NCI-H2081 treated with DMSO at 0.1 percent for 48 hours (cell line): Measurements from ENCODE around the gene DNASE1L2.
"Not testable (repeated sequence)": the region's sequence is repeated elsewhere in the genome, so short reads cannot be mapped to it uniquely, and the experiment has no call there.

ENCODE experiments used
- DNase-seq: peaks from one replicate; lab custom pipeline; 2025; lab: John Stamatoyannopoulos, UW

Gene DNASE1L2

GRCh38 chr16:2240331-2240730 lies 4.1 kb downstream of the DNASE1L2 start:
- DNase-seq = not testable (repeated sequence)

GRCh38 chr16:2242598-2242997 lies 6.4 kb downstream of the DNASE1L2 start:
- DNase-seq = no peak

DNA sequence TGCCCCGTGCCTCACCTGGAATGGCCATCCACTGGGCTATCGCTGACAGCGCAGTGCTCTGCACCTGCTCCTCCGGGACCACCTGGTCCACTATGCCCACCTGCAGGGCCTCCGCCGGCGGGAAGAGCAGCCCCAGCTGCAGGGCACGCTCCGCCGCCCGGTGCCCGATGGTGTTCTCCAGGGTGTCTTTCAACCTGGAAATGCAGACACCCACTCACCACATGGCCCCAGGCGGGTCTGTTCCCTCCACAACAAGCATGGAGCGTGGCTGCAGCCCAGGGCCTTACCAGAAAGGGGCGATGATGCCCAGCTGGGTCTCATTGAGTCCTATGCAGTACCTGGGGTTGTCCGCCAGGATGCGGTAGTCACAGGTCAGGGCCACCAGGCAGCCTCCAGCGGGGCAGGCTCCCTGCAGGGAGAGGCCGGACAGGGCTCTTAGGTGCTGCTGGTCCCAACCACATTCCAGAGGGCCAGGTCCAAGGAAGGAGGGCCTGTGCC lies 6.8 kb downstream of the DNASE1L2 start:
- no peak for DNase-seq

- no peak for DNase-seq
These were observed 7.5 kb downstream of the DNASE1L2 start for GRCh38 chr16:2243781-2244180.

GRCh38 chr16:2244301-2244700 lies 8.1 kb downstream of the DNASE1L2 start:
- DNase-seq = no peak

GRCh38 chr16:2244926-2245795 lies 8.9 kb downstream of the DNASE1L2 start:
- DNase-seq = no peak

GRCh38 chr16:2246301-2246885 lies 10.1 kb downstream of the DNASE1L2 start:
- DNase-seq = no peak

- no peak for DNase-seq
These were observed 14.5 kb downstream of the DNASE1L2 start for GRCh38 chr16:2250652-2251295.

DNA sequence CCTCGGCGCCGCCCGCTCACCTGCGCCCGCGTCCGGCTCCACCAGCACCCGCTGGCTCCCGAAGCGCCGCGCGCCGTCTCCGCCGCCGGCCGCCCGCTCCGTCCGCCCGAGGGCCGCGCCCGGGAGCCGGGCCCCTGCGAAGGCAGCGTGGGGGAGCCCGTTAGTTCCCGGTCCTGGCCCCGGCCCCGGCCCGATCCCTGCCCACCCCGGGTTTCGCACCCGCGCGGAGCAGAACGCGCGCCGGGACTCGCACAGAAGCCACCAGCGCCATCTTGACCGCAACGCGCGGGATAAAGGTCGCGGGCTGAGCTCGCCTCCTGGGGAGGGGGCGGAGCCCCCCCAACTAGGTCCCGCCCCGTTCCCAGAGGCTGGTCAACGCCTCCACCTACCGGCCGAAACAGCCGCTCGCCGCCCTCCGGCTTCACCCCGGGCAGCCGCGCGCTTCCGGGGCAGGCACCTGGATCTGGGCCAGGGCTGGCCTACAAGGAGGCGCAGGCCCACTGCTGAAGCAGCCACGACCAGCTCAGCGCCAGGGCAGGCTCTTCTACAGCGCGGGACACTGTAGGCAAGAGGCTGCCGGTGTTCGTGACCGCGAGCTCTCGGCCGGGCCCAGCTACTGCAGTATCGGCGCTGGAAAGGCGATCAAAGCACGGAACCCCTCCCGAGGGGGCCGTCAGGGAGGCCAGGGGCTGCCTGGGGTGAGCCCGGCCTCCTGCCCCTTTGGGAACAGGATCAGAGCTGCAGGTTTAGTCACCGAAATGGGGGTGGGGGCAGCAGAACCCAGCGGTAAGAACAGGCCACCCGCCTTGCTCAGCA lies 15.3 kb downstream of the DNASE1L2 start, which contains the start of gene ECI1:
ECI1 (minus strand) TSS at position 292 of the 816 bp plus-strand sequence; CDS start at position 271, 21 bp downstream.
- peak; percentile 46 for DNase-seq

DNA sequence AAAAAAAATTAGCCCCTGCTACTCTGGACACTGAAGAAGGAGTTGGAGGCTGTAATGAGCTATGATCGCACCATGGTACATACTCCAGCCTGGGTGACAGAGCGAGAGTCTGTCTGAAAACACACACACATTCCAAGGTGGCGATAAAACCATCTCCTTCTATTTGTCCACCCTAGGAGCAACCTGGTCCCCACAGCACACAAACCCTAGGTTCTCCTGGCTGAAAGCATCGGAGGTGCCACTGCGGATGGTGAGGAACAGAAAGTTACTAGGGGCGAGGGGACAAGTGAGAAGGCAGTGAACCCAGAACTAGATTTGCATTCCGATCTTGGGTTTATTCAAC lies 16.5 kb downstream of the DNASE1L2 start:
- no peak for DNase-seq

DNA sequence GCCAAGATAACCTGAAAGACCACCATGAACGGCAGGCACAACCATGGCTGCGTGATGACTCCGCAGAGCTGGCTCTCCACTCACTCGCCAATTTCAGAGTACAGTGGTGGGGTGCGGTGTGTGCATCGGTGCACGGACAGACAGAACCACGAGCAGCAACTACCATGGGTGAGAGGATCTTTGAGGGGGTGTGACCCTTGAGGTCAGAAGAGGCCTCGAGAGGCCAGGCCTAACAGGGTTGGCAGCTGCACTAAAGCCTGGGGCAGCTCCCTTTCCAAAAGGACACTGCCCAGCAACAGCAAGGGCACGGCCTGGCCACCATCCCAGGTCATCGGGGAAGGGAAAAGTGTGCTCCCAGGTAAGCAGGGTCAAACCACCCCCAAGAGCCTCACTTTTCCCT lies 17.0 kb downstream of the DNASE1L2 start:
- DNase-seq = no peak

DNA sequence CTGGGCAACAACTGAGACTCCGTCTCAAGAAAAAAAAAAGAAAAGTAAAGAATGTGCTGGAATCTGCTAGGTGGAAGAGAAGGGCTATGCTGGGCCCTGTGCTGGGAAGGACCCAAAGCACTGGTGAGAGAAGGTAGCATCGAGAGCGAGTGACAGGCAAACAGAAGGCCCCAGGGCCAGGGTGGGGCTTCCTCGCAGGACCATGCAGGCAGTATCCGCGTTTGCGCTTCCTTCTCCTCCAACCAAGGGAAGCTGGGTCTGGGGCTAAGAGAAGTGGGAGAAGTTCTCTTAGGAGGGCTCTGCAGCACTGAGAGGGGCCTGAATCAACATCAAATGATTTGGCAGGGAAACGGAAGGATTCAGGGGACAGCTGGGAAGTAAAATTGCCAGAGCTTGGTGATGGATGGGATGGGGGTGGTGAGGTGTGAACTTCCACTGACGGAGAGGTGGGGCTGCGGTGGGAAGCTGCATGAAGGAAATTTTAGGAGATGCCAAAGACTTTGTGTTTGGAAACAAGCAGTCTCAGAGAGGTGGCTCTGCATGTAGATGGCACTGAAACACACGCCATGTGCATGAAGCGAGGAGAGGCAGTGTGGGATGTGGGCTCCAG lies 20.4 kb downstream of the DNASE1L2 start:
- DNase-seq = no peak

GRCh38 chr16:2257726-2258125 lies 21.5 kb downstream of the DNASE1L2 start:
- DNase-seq = no peak

- DNase-seq = not testable (repeated sequence)
These were observed 22.3 kb downstream of the DNASE1L2 start for GRCh38 chr16:2258530-2258929.

GRCh38 chr16:2260250-2260649 lies 24.0 kb downstream of the DNASE1L2 start:
- no peak for DNase-seq

DNA sequence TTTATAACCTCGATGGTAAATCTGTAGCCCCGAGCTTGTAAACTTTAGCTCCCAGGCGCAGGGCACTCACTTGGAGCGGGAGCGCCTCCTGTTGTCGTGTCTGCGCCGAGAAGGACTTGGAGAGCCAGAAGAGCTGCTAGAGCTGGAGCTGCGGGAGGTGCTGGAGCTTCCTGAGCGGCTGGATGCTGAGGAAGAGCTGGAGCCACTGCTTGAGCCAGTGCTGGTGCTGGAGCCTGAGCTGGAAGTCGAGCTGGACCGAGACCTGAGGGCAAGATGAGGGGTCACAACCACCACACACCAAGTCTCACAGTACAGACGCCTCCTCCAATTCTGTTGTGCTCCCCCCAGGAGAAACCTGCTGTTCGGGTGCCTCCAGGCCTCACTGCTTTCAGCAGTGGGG lies 26.8 kb downstream of the DNASE1L2 start:
- DNase-seq = not testable (repeated sequence)

DNA sequence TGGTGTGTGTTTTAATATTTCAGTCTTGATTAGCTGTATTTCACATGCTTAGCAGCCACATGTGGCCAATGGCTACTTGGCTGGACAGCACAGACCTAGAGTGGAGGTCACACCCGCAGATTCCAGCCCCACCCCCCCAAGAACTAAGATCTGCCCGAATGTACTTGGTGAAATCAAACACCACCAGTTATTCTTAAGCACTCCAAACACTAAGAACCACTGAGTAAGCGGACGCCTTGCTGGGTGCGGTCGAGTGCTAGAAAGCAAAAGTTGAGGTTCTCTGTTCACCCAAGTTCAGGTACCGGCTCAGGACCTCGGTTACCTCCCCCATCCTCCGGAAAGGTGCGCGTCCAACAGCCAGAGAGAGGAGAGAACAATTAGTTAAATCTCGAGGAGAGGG lies 30.6 kb downstream of the DNASE1L2 start:
- DNase-seq = not testable (repeated sequence)

GRCh38 chr16:2267505-2267912 lies 31.3 kb downstream of the DNASE1L2 start:
- DNase-seq = not testable (repeated sequence)

DNA sequence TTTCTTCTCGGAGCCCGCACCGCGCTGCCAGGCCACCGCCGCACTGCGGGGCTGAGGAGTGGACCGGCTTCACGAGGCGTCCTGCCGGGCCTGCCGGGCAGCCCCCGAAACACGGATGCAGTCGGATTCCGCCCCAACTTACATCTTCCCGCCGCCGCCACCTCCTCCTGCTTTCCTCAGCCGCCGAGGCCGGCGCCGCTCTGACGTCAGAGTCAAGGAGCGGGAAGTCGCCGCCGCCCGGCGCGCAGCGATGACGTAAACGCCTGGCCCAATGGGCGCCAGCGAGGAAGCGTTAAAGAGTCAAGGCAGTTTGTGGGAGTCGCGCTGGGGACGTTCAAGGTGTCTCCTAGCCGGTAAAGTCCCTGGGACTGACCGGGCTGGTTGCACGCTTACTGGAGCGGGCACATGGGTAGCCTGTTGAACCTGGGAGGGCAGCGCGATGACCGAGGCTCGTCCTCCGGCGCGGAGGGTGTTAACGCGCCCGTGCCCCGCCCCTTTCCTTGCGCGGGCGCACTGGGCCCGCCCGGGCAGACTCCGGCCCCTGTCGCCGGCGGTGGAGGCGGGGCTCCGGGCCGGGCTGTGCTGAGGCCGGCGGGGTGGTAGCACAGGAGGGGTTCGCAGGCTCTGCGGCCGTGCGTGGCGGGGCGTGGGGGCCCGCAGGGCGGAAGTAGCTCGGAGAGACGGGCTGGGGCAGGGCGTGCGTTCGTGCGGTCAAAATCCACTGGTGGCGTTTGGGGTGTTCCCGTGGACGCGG lies 31.8 kb downstream of the DNASE1L2 start, which contains the start of gene RNPS1:
RNPS1 (minus strand) TSS at position 214 of the 754 bp plus-strand sequence. CDS start 3,483 bp downstream, outside the sequence.
- DNase-seq = peak; percentile 54

DNA sequence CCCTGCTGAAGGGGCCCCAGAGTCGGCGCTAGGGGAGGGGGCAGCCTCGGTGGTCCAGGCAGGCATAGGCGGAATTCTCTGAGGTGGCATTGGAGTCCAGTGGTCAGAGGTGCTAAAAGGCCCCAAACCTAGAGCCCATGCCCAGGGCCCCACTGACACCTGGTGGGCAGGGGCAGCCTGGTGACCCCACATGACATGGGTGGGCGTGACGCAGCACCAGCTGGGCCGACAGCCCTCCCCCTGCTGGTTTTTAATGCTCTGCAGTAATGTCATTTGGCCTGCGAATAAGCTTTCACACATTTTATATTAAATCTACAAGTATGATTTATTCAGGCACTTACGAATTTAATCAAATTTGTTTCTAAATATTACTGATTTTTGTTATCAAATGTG lies 33.8 kb downstream of the DNASE1L2 start:
- DNase-seq = no peak
